A673 (cell line): ENCODE measurements around the gene RAPGEF2. TPM values are rescaled to one million over a fixed set of nuclear protein-coding genes. Genes with fewer than 3 reads are reported as not detected.

Source experiments
- BruUV-seq: library from RNA; stranded (reverse); fragments of 400-500 nt; replicated peaks from 2 replicates; lab custom pipeline; 2021; lab: Mats Ljungman, UMichigan
- CTCF ChIA-PET: fragments of 300-600 bp; sonication (Branson Sonifier 250); formaldehyde crosslinking; loops from one replicate; lab custom pipeline; 2022; ENCODE audit warnings: antibody characterized with exemption; lab: Charles Lee
- POLR2A ChIA-PET: fragments of 300-600 bp; sonication (Branson Sonifier 250); formaldehyde crosslinking; loops from one replicate; lab custom pipeline; 2022; ENCODE audit warnings: antibody characterized with exemption; ENCODE audit not compliant: low non-redundant PET; lab: Charles Lee
- DNase-seq: peaks from one replicate; pipeline ENCODE4 v3.0.0-alpha.2; 2015; ENCODE audit warnings: low spot score
- H3K27ac ChIP-seq: fragments of 200-600 bp; sonication (generic); 2 replicates; pipeline ENCODE4 v1.5.1; 2016; ENCODE audit warnings: mixed run types, low read depth, mild to moderate bottlenecking, mixed read lengths, antibody characterized with exemption, low read length; ENCODE audit not compliant: poor library complexity, severe bottlenecking
- H3K27me3 ChIP-seq: fragments of 200-600 bp; sonication (generic); replicated peaks from 2 replicates; pipeline ENCODE4 v1.6.1; 2017; ENCODE audit warnings: mixed run types, low read depth, mild to moderate bottlenecking, mixed read lengths, antibody characterized with exemption, low read length; ENCODE audit not compliant: insufficient read depth, poor library complexity
- H3K36me3 ChIP-seq: fragments of 200-600 bp; sonication (generic); 2 replicates; pipeline ENCODE4 v1.6.1; 2016; ENCODE audit warnings: mixed run types, mild to moderate bottlenecking, mixed read lengths, antibody characterized with exemption, low read length; ENCODE audit not compliant: insufficient read depth, poor library complexity, severe bottlenecking
- H3K4me1 ChIP-seq: fragments of 200-600 bp; sonication (generic); 2 replicates; pipeline ENCODE4 v1.6.1; 2017; ENCODE audit warnings: mixed run types, mild to moderate bottlenecking, mixed read lengths, antibody characterized with exemption, low read length; ENCODE audit not compliant: insufficient read depth, poor library complexity, severe bottlenecking
- H3K4me3 ChIP-seq: fragments of 200-600 bp; sonication (generic); 2 replicates; pipeline ENCODE4 v1.5.1; 2016; ENCODE audit warnings: low read depth, mixed run types, mild to moderate bottlenecking, mixed read lengths, low read length; ENCODE audit not compliant: poor library complexity, severe bottlenecking
- H3K9me3 ChIP-seq: fragments of 200-600 bp; sonication (generic); 2 replicates; pipeline ENCODE4 v1.6.1; 2016; ENCODE audit warnings: mixed run types, low read depth, mild to moderate bottlenecking, mixed read lengths, antibody characterized with exemption, low read length; ENCODE audit not compliant: poor library complexity, severe bottlenecking
- EZH2 ChIP-seq: fragments of 200-600 bp; sonication (generic); IDR thresholded peaks from 2 replicates; pipeline ENCODE4 v1.6.1; 2017; ENCODE audit warnings: borderline replicate concordance, low read depth, mild to moderate bottlenecking, mixed read lengths, antibody characterized with exemption, low read length; ENCODE audit not compliant: poor library complexity, severe bottlenecking
- intact Hi-C: fragments of 100-400 bp; cut with micrococcal nuclease; formaldehyde crosslinking; loops from one replicate; pipeline ENCODE4 v1.10.0; 2022; ENCODE audit not compliant: unreplicated experiment
- total RNA-seq: library from RNA; stranded (reverse); gene quantifications from 2 replicates; pipeline ENCODE4 v1.2.3, GENCODE V29; 2021
- TF ChIP-seq, protein P1 (sequence below): fragments of 300-800, 200-600 bp; sonication (generic); conservative IDR thresholded peaks from 2 replicates; pipeline ENCODE4 v1.5.1; 2017; ENCODE audit warnings: low read depth, mild to moderate bottlenecking, antibody characterized with exemption, low read length, moderate library complexity, mixed read lengths

The RAPGEF2 gene
- total RNA-seq, 1 experiment from 2014 or later, result 31.9 TPM

DNA sequence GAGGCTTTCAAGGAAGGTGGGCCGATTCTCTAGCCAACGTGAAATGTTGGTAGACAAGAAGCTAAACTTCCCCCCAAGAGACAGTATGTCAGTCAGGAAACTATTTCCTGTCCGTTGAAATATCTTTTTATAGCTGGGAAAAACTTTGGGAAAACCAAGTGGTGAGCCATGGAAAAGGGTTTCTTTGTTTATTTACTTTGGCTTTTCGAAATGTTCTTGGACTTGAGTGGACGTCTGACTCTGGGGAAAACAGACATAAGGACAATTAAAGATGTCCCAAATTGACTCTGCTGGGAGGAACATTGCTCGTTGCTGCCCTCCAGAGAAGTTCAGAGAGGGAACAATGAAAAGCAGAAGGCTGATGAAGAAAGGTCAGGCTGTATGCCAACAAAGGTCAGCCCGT, 295.4 kb downstream of the RAPGEF2 start:
- TF ChIP-seq, protein P1, sequence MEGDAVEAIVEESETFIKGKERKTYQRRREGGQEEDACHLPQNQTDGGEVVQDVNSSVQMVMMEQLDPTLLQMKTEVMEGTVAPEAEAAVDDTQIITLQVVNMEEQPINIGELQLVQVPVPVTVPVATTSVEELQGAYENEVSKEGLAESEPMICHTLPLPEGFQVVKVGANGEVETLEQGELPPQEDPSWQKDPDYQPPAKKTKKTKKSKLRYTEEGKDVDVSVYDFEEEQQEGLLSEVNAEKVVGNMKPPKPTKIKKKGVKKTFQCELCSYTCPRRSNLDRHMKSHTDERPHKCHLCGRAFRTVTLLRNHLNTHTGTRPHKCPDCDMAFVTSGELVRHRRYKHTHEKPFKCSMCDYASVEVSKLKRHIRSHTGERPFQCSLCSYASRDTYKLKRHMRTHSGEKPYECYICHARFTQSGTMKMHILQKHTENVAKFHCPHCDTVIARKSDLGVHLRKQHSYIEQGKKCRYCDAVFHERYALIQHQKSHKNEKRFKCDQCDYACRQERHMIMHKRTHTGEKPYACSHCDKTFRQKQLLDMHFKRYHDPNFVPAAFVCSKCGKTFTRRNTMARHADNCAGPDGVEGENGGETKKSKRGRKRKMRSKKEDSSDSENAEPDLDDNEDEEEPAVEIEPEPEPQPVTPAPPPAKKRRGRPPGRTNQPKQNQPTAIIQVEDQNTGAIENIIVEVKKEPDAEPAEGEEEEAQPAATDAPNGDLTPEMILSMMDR, result no peak
- TF ChIP-seq EZH2, result no peak
- Histone ChIP-seq H3K4me3 (no peak overlapping the region), H3K27me3 (no peaks in the 10 kb centered on the region), H3K36me3 (no peaks in the 10 kb centered on the region), H3K27ac (no peak overlapping the region), H3K4me1 (no peaks in the 10 kb centered on the region), H3K9me3 (no peaks in the 10 kb centered on the region)
- CTCF ChIA-PET, result no interaction called here
- intact Hi-C loops, result no loop called here
- no peak for DNase-seq
- BruUV-seq, result no TSS peak
- POLR2A ChIA-PET, result no interaction called here

DNA sequence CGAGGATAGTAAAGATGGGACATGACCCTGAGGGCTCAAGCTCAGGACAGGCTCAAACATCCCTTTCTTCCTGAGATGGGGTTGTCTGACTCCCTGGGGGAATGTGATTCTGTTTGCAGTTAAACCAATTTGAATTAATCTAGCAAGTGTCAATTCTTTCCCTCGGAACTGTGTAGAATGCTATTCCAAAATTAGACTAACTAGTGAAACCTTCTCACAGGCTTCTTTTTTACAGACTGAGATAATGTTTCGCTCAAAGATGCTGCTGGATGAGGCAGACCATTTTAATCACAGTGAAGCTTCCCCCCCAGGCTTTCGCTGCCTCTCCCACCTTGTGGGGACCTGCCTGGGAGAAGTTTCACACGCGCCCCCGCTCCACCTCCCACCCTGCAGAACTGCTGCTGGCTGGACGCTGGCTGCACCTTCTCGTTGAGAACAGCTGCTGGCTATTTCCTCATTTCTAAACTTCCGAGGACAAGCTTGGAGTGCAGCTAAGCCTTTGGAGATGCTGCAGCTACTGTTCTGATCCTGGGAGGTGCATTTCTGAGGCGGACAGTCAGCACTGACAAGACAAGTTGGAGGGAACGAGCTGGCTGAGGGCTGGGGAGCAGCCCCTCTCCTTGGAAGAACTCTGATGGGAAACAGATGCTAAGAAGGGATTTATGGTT, 297.8 kb downstream of the RAPGEF2 start:
- ChIA-PET POLR2A (no interaction called here), CTCF (no interaction called here)
- intact Hi-C loops, result no loop called here
- BruUV-seq, result no TSS peak
- H3K4me1 ChIP-seq, result no peaks in the 10 kb centered on the region
- no peak for DNase-seq
- no peaks in the 10 kb centered on the region for H3K27me3 ChIP-seq
- no peaks in the 10 kb centered on the region for H3K36me3 ChIP-seq
- H3K4me3 ChIP-seq, result no peak overlapping the region
- TF ChIP-seq, protein P1, result no peak
- TF ChIP-seq EZH2, result no peak
- H3K9me3 ChIP-seq, result no peaks in the 10 kb centered on the region
- no peak overlapping the region for H3K27ac ChIP-seq

DNA sequence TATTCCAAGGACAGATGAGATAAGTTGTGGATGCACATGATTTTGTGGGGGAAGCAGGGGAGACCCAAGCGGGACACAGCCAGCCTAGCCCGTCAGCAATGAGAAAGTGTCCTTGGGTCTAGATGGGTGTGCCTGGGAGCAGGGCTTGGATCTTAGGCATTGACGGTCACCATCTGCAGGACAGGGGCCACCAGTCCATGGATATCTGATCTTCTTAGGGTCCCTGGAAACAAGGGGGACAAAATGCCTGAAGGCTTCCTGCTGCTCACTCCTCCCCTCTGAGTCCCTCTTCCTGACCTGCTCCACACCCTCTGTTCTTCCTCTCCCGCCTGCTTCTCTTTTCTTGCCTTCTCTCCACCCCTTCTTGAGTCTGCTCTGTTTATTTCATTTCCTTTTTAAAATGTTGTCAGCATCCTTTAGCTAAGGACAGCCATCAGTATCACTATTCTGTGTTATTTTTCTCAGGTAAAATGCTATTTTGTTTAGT, 298.4 kb downstream of the RAPGEF2 start:
- intact Hi-C loops, result no loop called here
- H3K4me3 ChIP-seq, result no peak overlapping the region
- TF ChIP-seq, protein P1, result no peak
- no peak for TF ChIP-seq EZH2
- BruUV-seq, result no TSS peak
- H3K4me1 ChIP-seq, result no peaks in the 10 kb centered on the region
- CTCF ChIA-PET, result no interaction called here
- no peaks in the 10 kb centered on the region for H3K27me3 ChIP-seq
- no peak for DNase-seq
- no peaks in the 10 kb centered on the region for H3K9me3 ChIP-seq
- no peaks in the 10 kb centered on the region for H3K36me3 ChIP-seq
- no peak overlapping the region for H3K27ac ChIP-seq
- POLR2A ChIA-PET, result no interaction called here
